ENCODE results near the gene PCGF1. TPM values are rescaled to one million over a fixed set of nuclear protein-coding genes. Genes with fewer than 3 reads are reported as not detected.

PCGF1 gene
- total and polyA plus RNA-seq, 10 donors = 9.6 to 20.4 (median 14.6) TPM

- Histone ChIP-seq H3K4me1 (peaks cover 7 to 56% (median 38%) of the 10 kb centered on the region in 6 donors), H3K27ac (no peak overlapping the region), H3K36me3 (no peaks in the 10 kb centered on the region), H3K9me3 (no peaks in the 10 kb centered on the region), H3K4me3 (no peak overlapping the region), H3K27me3 (replicated peaks in 1 of 7) (peaks cover 0 to 29% (median 12%) of the 10 kb centered on the region in 7 donors)
- TF ChIP-seq POLR2A (IDR thresholded peaks at IDR 0.05) (no peak), POLR2AphosphoS5 (IDR thresholded peaks at IDR 0.05) (no peak), CTCF (IDR thresholded peaks at IDR 0.05 in 8 of 11, conservative IDR thresholded peaks at IDR 0.05 in 3 of 11) (no peak)
- intact Hi-C loops (cut with DNase I; ENCODE audit: low total_unique reads) = no loop called here
- WGBS, 5 donors = 90 to 96% (median 91%) methylated on average over 7 of the region's 7 CpGs
- no peak for DNase-seq
These were observed 42.7 kb upstream of the PCGF1 start for GRCh38 chr2:74550231-74550630.

GRCh38 chr2:74548900-74549826 lies 41.7 kb upstream of the PCGF1 start:
- TF ChIP-seq POLR2AphosphoS5 (IDR thresholded peaks at IDR 0.05) (peak in 2 of 3 donors; percentile 53 to 68), CTCF (IDR thresholded peaks at IDR 0.05 in 8 of 11, conservative IDR thresholded peaks at IDR 0.05 in 3 of 11) (no peak)
- peak overlapping the region in 7 of 8 donors; percentile 28 to 79 (median 60) for H3K27ac ChIP-seq
- peaks cover 0 to 29% (median 12%) of the 10 kb centered on the region in 7 donors for H3K27me3 ChIP-seq (replicated peaks in 1 of 7)
- DNase-seq = peak; percentile 84
- peaks cover 7 to 51% (median 36%) of the 10 kb centered on the region in 6 donors for H3K4me1 ChIP-seq
- H3K36me3 ChIP-seq = no peaks in the 10 kb centered on the region
- H3K9me3 ChIP-seq = no peaks in the 10 kb centered on the region
- WGBS, 5 donors = 3 to 5% (median 4%) methylated on average over 52 to 85 of the region's 85 CpGs
- intact Hi-C loops (cut with DNase I; ENCODE audit: low total_unique reads) = no loop called here
- H3K4me3 ChIP-seq = peak overlapping the region; percentile 35 to 76 (median 53)

GRCh38 chr2:74548285-74548899 lies 40.9 kb upstream of the PCGF1 start:
- 26 to 38% (median 27%) methylated on average over 16 to 26 of the region's 26 CpGs for WGBS, 5 donors
- no peaks in the 10 kb centered on the region for H3K36me3 ChIP-seq

GRCh38 chr2:74546004-74546403 lies 38.5 kb upstream of the PCGF1 start:
- TF ChIP-seq CTCF (IDR thresholded peaks at IDR 0.05 in 8 of 11, conservative IDR thresholded peaks at IDR 0.05 in 3 of 11) (no peak), POLR2A (IDR thresholded peaks at IDR 0.05) (no peak), POLR2AphosphoS5 (IDR thresholded peaks at IDR 0.05) (no peak)
- H3K4me1 ChIP-seq = peaks cover 7 to 28% (median 20%) of the 10 kb centered on the region in 6 donors
- no peak for DNase-seq
- no peak overlapping the region for H3K4me3 ChIP-seq
- peaks cover 0 to 29% (median 12%) of the 10 kb centered on the region in 7 donors for H3K27me3 ChIP-seq (replicated peaks in 1 of 7)
- no peak overlapping the region for H3K27ac ChIP-seq
- intact Hi-C loops (cut with DNase I; ENCODE audit: low total_unique reads) = no loop called here
- 84 to 96% (median 87%) methylated on average over 3 of the region's 3 CpGs for WGBS, 5 donors
- no peaks in the 10 kb centered on the region for H3K9me3 ChIP-seq
- no peaks in the 10 kb centered on the region for H3K36me3 ChIP-seq

More at GRCh38 chr2:74548285-74548899, 40.9 kb upstream of the PCGF1 start:
- peak overlapping the region; percentile 35 to 76 (median 53) for H3K4me3 ChIP-seq
- peaks cover 7 to 44% (median 28%) of the 10 kb centered on the region in 6 donors for H3K4me1 ChIP-seq
- peaks cover 0 to 29% (median 12%) of the 10 kb centered on the region in 7 donors for H3K27me3 ChIP-seq (replicated peaks in 1 of 7)
- no peak for TF ChIP-seq POLR2A (IDR thresholded peaks at IDR 0.05)
- no peaks in the 10 kb centered on the region for H3K9me3 ChIP-seq
- no peak for DNase-seq
- H3K27ac ChIP-seq = peak overlapping the region in 7 of 8 donors; percentile 28 to 79 (median 60)
- intact Hi-C loops (cut with DNase I; ENCODE audit: low total_unique reads) = no loop called here

Data from spleen (tissue), 11 donors.